PC-9 (cell line): ENCODE results near the gene SMIM10L2A. TPM values are rescaled to one million over a fixed set of nuclear protein-coding genes. Genes with fewer than 3 reads are reported as not detected.
A peak's percentile ranks its signal among the peaks of the same experiment; 100 is the strongest.

ENCODE experiments used
- BruUV-seq: library from RNA; stranded (reverse); fragments of 400-500 nt; replicated peaks from 2 replicates; lab custom pipeline; 2021; lab: Mats Ljungman, UMichigan
- CTCF ChIA-PET: fragments of 300-600 bp; sonication (Branson Sonifier 250); formaldehyde crosslinking; loops from one replicate; lab custom pipeline; 2022; ENCODE audit warnings: antibody characterized with exemption; lab: Charles Lee
- POLR2A ChIA-PET: fragments of 300-600 bp; sonication (Branson Sonifier 250); formaldehyde crosslinking; loops from one replicate; lab custom pipeline; 2022; ENCODE audit warnings: antibody characterized with exemption; ENCODE audit not compliant: unreplicated experiment; lab: Charles Lee
- DNase-seq, 2 experiments: peaks; one replicate each; pipeline versions ENCODE4 v3.0.0 to v3.0.0-alpha.2; 2015 to 2022; ENCODE audit warnings: mixed read lengths in 1 of 2
- H2AFZ ChIP-seq: fragments of 200-600 bp; sonication (generic); 2 replicates; pipeline ENCODE4 v1.8.1; 2017; ENCODE audit warnings: antibody characterized with exemption
- H3F3A ChIP-seq: fragments of 200-600 bp; sonication (generic); 2 replicates; pipeline ENCODE4 v1.8.1; 2017; ENCODE audit warnings: antibody characterized with exemption, mild to moderate bottlenecking, low read depth; ENCODE audit not compliant: insufficient read depth
- H3K27ac ChIP-seq: fragments of 200-600 bp; sonication (generic); 2 replicates; pipeline ENCODE4 v1.6.1; 2016; ENCODE audit warnings: mixed run types
- H3K27me3 ChIP-seq: fragments of 200-600 bp; sonication (generic); 2 replicates; pipeline ENCODE4 v1.6.1; 2016; ENCODE audit warnings: low read depth, mixed run types; ENCODE audit not compliant: insufficient read depth
- H3K36me3 ChIP-seq: fragments of 200-600 bp; sonication (generic); 2 replicates; pipeline ENCODE4 v1.6.1; 2016; ENCODE audit warnings: low read depth, mixed run types
- H3K4me1 ChIP-seq: fragments of 200-600 bp; sonication (generic); replicated peaks from 2 replicates; pipeline ENCODE4 v1.6.1; 2016; ENCODE audit warnings: mixed run types; ENCODE audit not compliant: insufficient read depth
- H3K4me2 ChIP-seq: fragments of 200-600 bp; sonication (generic); 2 replicates; pipeline ENCODE4 v1.6.1; 2017; ENCODE audit warnings: mixed run types
- H3K4me3 ChIP-seq: fragments of 200-600 bp; sonication (generic); 2 replicates; pipeline ENCODE4 v1.6.1; 2016; ENCODE audit warnings: mixed run types
- H3K79me2 ChIP-seq: fragments of 200-600 bp; sonication (generic); 2 replicates; pipeline ENCODE4 v1.6.1; 2017; ENCODE audit warnings: low read depth, mixed run types
- H3K9me2 ChIP-seq: fragments of 200-600 bp; sonication (generic); 2 replicates; pipeline ENCODE4 v1.8.1; 2017; ENCODE audit warnings: mild to moderate bottlenecking; ENCODE audit not compliant: insufficient read depth
- H3K9me3 ChIP-seq: fragments of 200-600 bp; sonication (generic); 2 replicates; pipeline ENCODE4 v1.8.1; 2016; ENCODE audit warnings: low read depth; ENCODE audit not compliant: insufficient read depth
- H4K20me1 ChIP-seq: fragments of 200-600 bp; sonication (generic); 2 replicates; pipeline ENCODE4 v1.8.1; 2017; ENCODE audit not compliant: insufficient read depth
- EZH2 ChIP-seq: fragments of 200-600 bp; sonication (generic); IDR thresholded peaks from 2 replicates; pipeline ENCODE4 v1.8.0; 2017; ENCODE audit warnings: antibody characterized with exemption, low read depth
- intact Hi-C: fragments of 100-400 bp; cut with micrococcal nuclease; formaldehyde crosslinking; loops from one replicate; pipeline ENCODE4 v1.10.0; 2022; ENCODE audit not compliant: unreplicated experiment
- total RNA-seq: library from RNA; stranded (reverse); gene quantifications from 2 replicates; pipeline ENCODE4 v1.2.3, GENCODE V29; 2021
- TF ChIP-seq, protein P1 (sequence below): fragments of 200-600 bp; sonication (generic); conservative IDR thresholded peaks from 2 replicates; pipeline ENCODE4 v1.6.1; 2017; ENCODE audit warnings: mixed run types, antibody characterized with exemption, mild to moderate bottlenecking, moderate library complexity

The SMIM10L2A gene
- total RNA-seq, 1 experiment from 2014 or later: not detected

DNA sequence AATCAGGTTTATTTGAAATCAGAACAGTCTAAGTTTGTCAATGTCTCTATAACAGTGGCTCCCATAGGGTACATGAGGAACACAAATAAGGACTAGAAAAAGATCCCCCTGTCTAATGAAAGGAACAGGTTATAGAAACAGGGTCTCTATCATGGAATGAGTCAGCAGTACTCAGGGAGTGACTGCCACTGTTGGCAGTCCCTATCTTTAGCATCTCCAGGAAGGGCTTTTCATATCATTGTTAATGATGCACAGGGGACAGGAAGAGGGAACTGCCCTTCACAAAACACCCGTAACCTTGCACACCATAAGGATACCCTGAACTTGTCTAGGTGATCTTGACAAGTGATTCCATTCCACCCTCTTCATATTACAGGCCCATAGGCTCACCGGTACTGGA, 38.5 kb upstream of the SMIM10L2A start:
- Histone ChIP-seq H2AFZ (no peak overlapping the region), H3K79me2 (no peaks in the 10 kb centered on the region), H3K27ac (no peak overlapping the region), H3K9me2 (no peaks in the 10 kb centered on the region), H3K4me1 (no peaks in the 10 kb centered on the region), H3K27me3 (no peaks in the 10 kb centered on the region), H4K20me1 (no peaks in the 10 kb centered on the region), H3K36me3 (no peaks in the 10 kb centered on the region), H3K9me3 (no peaks in the 10 kb centered on the region), H3K4me2 (no peak overlapping the region), H3F3A (no peaks in the 10 kb centered on the region), H3K4me3 (no peak overlapping the region)
- ChIA-PET POLR2A (no interaction called here), CTCF (no interaction called here)
- TF ChIP-seq, protein P1, sequence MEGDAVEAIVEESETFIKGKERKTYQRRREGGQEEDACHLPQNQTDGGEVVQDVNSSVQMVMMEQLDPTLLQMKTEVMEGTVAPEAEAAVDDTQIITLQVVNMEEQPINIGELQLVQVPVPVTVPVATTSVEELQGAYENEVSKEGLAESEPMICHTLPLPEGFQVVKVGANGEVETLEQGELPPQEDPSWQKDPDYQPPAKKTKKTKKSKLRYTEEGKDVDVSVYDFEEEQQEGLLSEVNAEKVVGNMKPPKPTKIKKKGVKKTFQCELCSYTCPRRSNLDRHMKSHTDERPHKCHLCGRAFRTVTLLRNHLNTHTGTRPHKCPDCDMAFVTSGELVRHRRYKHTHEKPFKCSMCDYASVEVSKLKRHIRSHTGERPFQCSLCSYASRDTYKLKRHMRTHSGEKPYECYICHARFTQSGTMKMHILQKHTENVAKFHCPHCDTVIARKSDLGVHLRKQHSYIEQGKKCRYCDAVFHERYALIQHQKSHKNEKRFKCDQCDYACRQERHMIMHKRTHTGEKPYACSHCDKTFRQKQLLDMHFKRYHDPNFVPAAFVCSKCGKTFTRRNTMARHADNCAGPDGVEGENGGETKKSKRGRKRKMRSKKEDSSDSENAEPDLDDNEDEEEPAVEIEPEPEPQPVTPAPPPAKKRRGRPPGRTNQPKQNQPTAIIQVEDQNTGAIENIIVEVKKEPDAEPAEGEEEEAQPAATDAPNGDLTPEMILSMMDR: no peak
- TF ChIP-seq EZH2: no peak
- intact Hi-C loops: no loop called here
- DNase-seq: no peak
- BruUV-seq: no TSS peak

DNA sequence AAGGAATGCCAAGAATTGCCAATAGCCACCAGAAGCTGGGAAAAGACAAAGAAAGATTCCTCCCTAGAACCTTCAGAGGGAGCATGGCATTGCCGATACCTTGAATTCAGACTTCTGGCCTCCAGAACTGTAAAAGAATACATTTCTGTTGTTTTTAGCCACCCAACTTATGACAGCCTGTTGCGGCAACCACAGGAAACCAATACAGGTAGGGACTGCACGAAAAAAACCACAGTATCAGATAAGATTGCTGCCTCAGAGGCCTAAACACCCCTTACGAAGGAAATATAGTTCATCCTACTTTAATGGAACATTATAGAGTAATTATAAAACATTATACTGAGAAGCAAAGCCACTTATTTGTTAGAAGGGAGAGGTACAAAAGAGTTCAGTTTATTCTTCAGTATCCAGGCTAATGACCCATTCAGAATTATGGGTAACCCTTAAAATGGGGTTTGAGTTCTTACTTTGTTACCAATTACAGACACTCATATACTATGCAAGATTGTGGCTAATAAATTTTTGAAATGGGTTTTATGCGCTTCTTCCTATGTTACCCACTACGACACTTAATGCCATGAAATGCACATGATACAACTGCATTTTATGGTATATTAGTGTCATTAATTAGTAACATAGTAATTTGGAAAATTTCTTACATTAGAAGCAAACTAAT, 37.4 kb upstream of the SMIM10L2A start:
- Histone ChIP-seq H3K27me3 (no peaks in the 10 kb centered on the region), H3K27ac (no peak overlapping the region), H3K4me1 (no peaks in the 10 kb centered on the region), H2AFZ (no peak overlapping the region), H3K36me3 (no peaks in the 10 kb centered on the region), H3K9me2 (no peaks in the 10 kb centered on the region), H4K20me1 (no peaks in the 10 kb centered on the region), H3K9me3 (no peaks in the 10 kb centered on the region), H3K4me2 (no peak overlapping the region), H3F3A (no peaks in the 10 kb centered on the region), H3K79me2 (no peaks in the 10 kb centered on the region), H3K4me3 (no peak overlapping the region)
- CTCF ChIA-PET: no interaction called here
- TF ChIP-seq, protein P1: no peak
- TF ChIP-seq EZH2: no peak
- DNase-seq: no peak
- POLR2A ChIA-PET: no interaction called here
- BruUV-seq: no TSS peak
- intact Hi-C loops: no loop called here

- peak overlapping the region; percentile 85 for H3K27ac ChIP-seq
- POLR2A ChIA-PET: no interaction called here
- no peaks in the 10 kb centered on the region for H3K36me3 ChIP-seq
- H3K4me2 ChIP-seq: peak overlapping the region; percentile 51; the same call in 1 of the 2 replicates
- TF ChIP-seq EZH2: no peak
- TF ChIP-seq, protein P1: no peak
- no peaks in the 10 kb centered on the region for H3K9me3 ChIP-seq
- H2AFZ ChIP-seq: no peak overlapping the region
- 0 out of 2 replicates have a peak, but pooled peaks cover 3% of the 10 kb centered on the region for H3F3A ChIP-seq
- DNase-seq: no peak
- H3K79me2 ChIP-seq: no peaks in the 10 kb centered on the region
- BruUV-seq: no TSS peak
- CTCF ChIA-PET: no interaction called here
- no peaks in the 10 kb centered on the region for H3K27me3 ChIP-seq
- H3K4me3 ChIP-seq: no peak overlapping the region
- H3K4me1 ChIP-seq: peaks cover 6% of the 10 kb centered on the region; the same call in 1 of the 2 replicates
- intact Hi-C loops: no loop called here
- H4K20me1 ChIP-seq: no peaks in the 10 kb centered on the region
- H3K9me2 ChIP-seq: no peaks in the 10 kb centered on the region
These were observed 32.9 kb upstream of the SMIM10L2A start for GRCh38 chrX:135388841-135389240.
